ENCODE data around the gene KRTAP16-1.
"Not testable (repeated sequence)": the region's sequence is repeated elsewhere in the genome, so short reads cannot be mapped to it uniquely, and the experiment has no call there.

KRTAP16-1 gene

DNA sequence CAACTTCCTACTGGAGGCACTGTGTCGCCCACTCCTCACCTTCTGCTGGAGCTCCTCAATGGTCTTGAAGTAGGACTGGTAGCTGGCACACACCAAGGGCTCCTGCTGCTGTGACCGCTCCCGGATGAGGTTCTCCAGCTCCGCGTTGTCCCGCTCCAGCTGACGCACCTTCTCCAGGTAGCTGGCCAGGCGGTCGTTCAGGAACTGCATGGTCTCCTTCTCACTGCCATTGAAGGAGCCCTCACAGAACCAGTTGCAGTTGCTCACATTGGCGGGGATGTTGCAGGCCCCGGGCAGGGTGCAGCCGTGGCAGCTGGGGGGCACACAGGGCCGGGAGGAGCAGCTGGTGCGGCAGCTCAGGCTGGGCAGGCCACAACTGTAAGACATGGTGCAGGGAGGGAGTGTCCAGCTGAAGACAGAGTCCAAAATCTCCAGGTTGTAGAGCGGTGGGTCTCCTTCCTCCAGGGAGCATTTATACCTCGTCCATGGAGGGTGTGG lies 41.3 kb upstream of the KRTAP16-1 start, which contains the start of gene KRT33A:
TSS of gene KRT33A (minus strand) at position 448 of the 498 bp plus-strand sequence. CDS start at position 387, 61 bp downstream.
- not testable (repeated sequence) for H4K91ac ChIP-seq (ENCODE audit: low read length); H3K4me2 ChIP-seq (ENCODE audit: low read length, poor library complexity, severe bottlenecking); H3K14ac ChIP-seq (ENCODE audit: low read length in 2 of 2); H3K4me3 ChIP-seq (ENCODE audit: insufficient read depth in 1 of 2, low read depth in 1 of 2, low read length in 2 of 2); H3K23ac ChIP-seq (ENCODE audit: low read length in 2 of 2); H3K18ac ChIP-seq (ENCODE audit: low read depth in 1 of 2, low read length in 2 of 2); H3K36me3 ChIP-seq (ENCODE audit: control insufficient read depth in 1 of 2, insufficient read depth in 2 of 2, low read depth in 1 of 2, low read length in 2 of 2); H3K4me1 ChIP-seq (ENCODE audit: control insufficient read depth, insufficient read depth, low read depth, low read length); H2BK5ac ChIP-seq (ENCODE audit: low read depth, low read length, poor library complexity, severe bottlenecking); H3K9ac ChIP-seq (ENCODE audit: low read length); H2BK15ac ChIP-seq (ENCODE audit: low read depth, poor library complexity, severe bottlenecking); H2AK5ac ChIP-seq (ENCODE audit: low read length, severe bottlenecking); DNase-seq; H2BK120ac ChIP-seq (ENCODE audit: low read depth, low read length); H3K9me3 ChIP-seq (ENCODE audit: control insufficient read depth, low read length); H3K27ac ChIP-seq (ENCODE audit: low read length, poor library complexity, severe bottlenecking); H3K4ac ChIP-seq (ENCODE audit: low read depth in 1 of 2, low read length in 2 of 2); H2AFZ ChIP-seq (ENCODE audit: low read depth, low read length); H3K79me1 ChIP-seq (replicated peaks; ENCODE audit: low read length, poor library complexity, severe bottlenecking); H2BK12ac ChIP-seq (ENCODE audit: low read length in 2 of 2); H4K8ac ChIP-seq (ENCODE audit: low read length)
- H3K27me3 ChIP-seq (ENCODE audit: control insufficient read depth in 1 of 2, insufficient read depth in 1 of 2, low read length in 2 of 2) = peaks cover 0 to 44% of the 10 kb centered on the region in 2 experiments
- WGBS = 89% methylated on average over 16 of the region's 16 CpGs

DNA sequence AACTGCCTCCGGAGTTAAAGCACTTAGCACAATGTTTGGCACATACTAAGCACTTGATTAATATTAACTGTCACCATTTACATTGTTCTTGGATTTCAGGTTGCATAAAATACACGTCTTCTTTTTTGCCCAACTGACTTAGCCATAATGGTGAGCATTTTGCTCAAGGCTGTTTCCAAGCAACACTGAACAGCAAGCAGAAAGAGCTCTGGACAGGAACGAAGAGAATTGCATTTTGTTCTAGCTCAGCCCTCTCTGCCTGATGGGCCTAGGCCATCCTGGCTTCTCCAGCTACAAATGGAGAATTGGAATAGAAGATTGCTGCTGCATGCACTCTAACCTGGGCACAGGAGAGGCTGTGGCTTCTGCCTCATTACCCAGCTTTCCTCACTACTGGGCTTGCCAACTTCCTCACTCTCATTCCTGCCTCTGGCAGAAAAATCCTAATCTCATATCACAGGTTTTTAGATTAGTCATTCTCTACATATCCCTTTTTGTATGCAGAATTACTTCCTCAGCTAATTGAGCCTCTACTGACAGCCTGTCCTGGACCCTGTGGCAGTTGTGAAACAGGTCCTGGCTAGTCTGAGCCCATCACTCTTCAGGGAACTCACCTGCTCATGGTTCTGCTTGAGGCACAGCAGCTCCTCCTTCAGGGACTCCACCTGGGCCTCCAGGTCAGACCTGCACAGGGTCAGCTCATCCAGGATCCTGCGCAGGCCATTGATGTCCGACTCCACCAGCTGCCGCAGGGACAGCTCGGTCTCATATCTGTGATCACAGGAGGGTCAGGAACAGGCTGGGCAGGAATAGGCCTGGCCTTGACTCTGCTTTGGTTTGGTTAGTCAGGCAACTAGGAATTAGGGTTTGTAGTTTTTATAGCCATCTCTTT lies 39.0 kb upstream of the KRTAP16-1 start:
- H3K4me1 ChIP-seq (ENCODE audit: control insufficient read depth, insufficient read depth, low read depth, low read length) = no peaks in the 10 kb centered on the region
- no peak overlapping the region for H3K9ac ChIP-seq (ENCODE audit: low read length)
- no peak overlapping the region for H2BK120ac ChIP-seq (ENCODE audit: low read depth, low read length)
- no peak overlapping the region for H2AK5ac ChIP-seq (ENCODE audit: low read length, severe bottlenecking)
- H3K23ac ChIP-seq (ENCODE audit: low read length in 2 of 2) = no peak overlapping the region
- 91% methylated on average over 7 of the region's 7 CpGs for WGBS
- no peaks in the 10 kb centered on the region for H3K36me3 ChIP-seq (ENCODE audit: control insufficient read depth in 1 of 2, insufficient read depth in 2 of 2, low read depth in 1 of 2, low read length in 2 of 2)
- peaks cover 9% of the 10 kb centered on the region for H3K9me3 ChIP-seq (ENCODE audit: control insufficient read depth, low read length)
- no peaks in the 10 kb centered on the region for H3K79me1 ChIP-seq (replicated peaks; ENCODE audit: low read length, poor library complexity, severe bottlenecking)
- H4K8ac ChIP-seq (ENCODE audit: low read length) = no peak overlapping the region
- H4K91ac ChIP-seq (ENCODE audit: low read length) = no peak overlapping the region
- H3K4ac ChIP-seq (ENCODE audit: low read depth in 1 of 2, low read length in 2 of 2) = no peak overlapping the region
- no peak overlapping the region for H2AFZ ChIP-seq (ENCODE audit: low read depth, low read length)
- no peak overlapping the region for H3K4me3 ChIP-seq (ENCODE audit: insufficient read depth in 1 of 2, low read depth in 1 of 2, low read length in 2 of 2)
- no peak overlapping the region for H3K27ac ChIP-seq (ENCODE audit: low read length, poor library complexity, severe bottlenecking)
- H3K27me3 ChIP-seq (ENCODE audit: control insufficient read depth in 1 of 2, insufficient read depth in 1 of 2, low read length in 2 of 2) = peaks cover 0 to 41% of the 10 kb centered on the region in 2 experiments
- H3K4me2 ChIP-seq (ENCODE audit: low read length, poor library complexity, severe bottlenecking) = no peak overlapping the region
- H2BK15ac ChIP-seq (ENCODE audit: low read depth, poor library complexity, severe bottlenecking) = no peak overlapping the region
- H2BK5ac ChIP-seq (ENCODE audit: low read depth, low read length, poor library complexity, severe bottlenecking) = no peak overlapping the region
- DNase-seq = no peak
- no peak overlapping the region for H2BK12ac ChIP-seq (ENCODE audit: low read length in 2 of 2)
- no peak overlapping the region for H3K18ac ChIP-seq (ENCODE audit: low read depth in 1 of 2, low read length in 2 of 2)
- no peak overlapping the region for H3K14ac ChIP-seq (ENCODE audit: low read length in 2 of 2)

DNA sequence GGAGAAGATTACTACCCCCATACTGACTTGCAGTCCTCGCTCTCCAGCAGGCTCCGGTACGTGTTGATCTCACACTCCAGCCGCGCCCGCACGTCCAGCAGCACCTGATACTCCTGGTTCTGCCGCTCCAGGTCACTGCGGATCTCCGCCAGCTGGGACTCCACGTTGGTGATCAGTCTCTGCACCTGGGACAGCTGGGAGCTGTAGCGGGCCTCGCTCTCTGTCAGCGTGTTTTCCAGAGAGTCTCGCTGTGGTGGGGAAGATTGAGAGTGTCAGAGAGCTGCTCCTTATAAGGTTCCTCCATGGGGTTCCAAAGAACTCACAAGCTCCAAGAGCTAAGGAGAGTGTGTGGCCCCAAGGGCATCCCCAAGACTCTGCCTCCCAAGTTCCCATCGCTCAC lies 37.3 kb upstream of the KRTAP16-1 start:
- Histone ChIP-seq H3K27me3 (ENCODE audit: control insufficient read depth in 1 of 2, insufficient read depth in 1 of 2, low read length in 2 of 2) (peaks cover 0 to 26% of the 10 kb centered on the region in 2 experiments), H3K9me3 (ENCODE audit: control insufficient read depth, low read length) (peaks cover 26% of the 10 kb centered on the region)
- H3K4me1 ChIP-seq (ENCODE audit: control insufficient read depth, insufficient read depth, low read depth, low read length); H2AFZ ChIP-seq (ENCODE audit: low read depth, low read length); DNase-seq; H3K14ac ChIP-seq (ENCODE audit: low read length in 2 of 2); H3K27ac ChIP-seq (ENCODE audit: low read length, poor library complexity, severe bottlenecking); H3K4me2 ChIP-seq (ENCODE audit: low read length, poor library complexity, severe bottlenecking); H2BK15ac ChIP-seq (ENCODE audit: low read depth, poor library complexity, severe bottlenecking); H3K79me1 ChIP-seq (replicated peaks; ENCODE audit: low read length, poor library complexity, severe bottlenecking); H3K4ac ChIP-seq (ENCODE audit: low read depth in 1 of 2, low read length in 2 of 2); H3K9ac ChIP-seq (ENCODE audit: low read length); H2BK5ac ChIP-seq (ENCODE audit: low read depth, low read length, poor library complexity, severe bottlenecking); H2BK12ac ChIP-seq (ENCODE audit: low read length in 2 of 2); H3K23ac ChIP-seq (ENCODE audit: low read length in 2 of 2); H2AK5ac ChIP-seq (ENCODE audit: low read length, severe bottlenecking); H4K8ac ChIP-seq (ENCODE audit: low read length); H4K91ac ChIP-seq (ENCODE audit: low read length); H3K4me3 ChIP-seq (ENCODE audit: insufficient read depth in 1 of 2, low read depth in 1 of 2, low read length in 2 of 2); H3K18ac ChIP-seq (ENCODE audit: low read depth in 1 of 2, low read length in 2 of 2); H2BK120ac ChIP-seq (ENCODE audit: low read depth, low read length); H3K36me3 ChIP-seq (ENCODE audit: control insufficient read depth in 1 of 2, insufficient read depth in 2 of 2, low read depth in 1 of 2, low read length in 2 of 2): not testable (repeated sequence)
- WGBS = 93% methylated on average over 15 of the region's 16 CpGs

- no peaks in the 10 kb centered on the region for H3K4me1 ChIP-seq (ENCODE audit: control insufficient read depth, insufficient read depth, low read depth, low read length)
- no peak for DNase-seq
- WGBS = 86% methylated on average over 3 of the region's 3 CpGs
- no peak overlapping the region for H3K23ac ChIP-seq (ENCODE audit: low read length in 2 of 2)
- no peaks in the 10 kb centered on the region for H3K36me3 ChIP-seq (ENCODE audit: control insufficient read depth in 1 of 2, insufficient read depth in 2 of 2, low read depth in 1 of 2, low read length in 2 of 2)
- no peak overlapping the region for H2BK12ac ChIP-seq (ENCODE audit: low read length in 2 of 2)
- no peak overlapping the region for H4K8ac ChIP-seq (ENCODE audit: low read length)
- H3K27me3 ChIP-seq (ENCODE audit: control insufficient read depth in 1 of 2, insufficient read depth in 1 of 2, low read length in 2 of 2) = peaks cover 0 to 22% of the 10 kb centered on the region in 2 experiments
- H4K91ac ChIP-seq (ENCODE audit: low read length) = no peak overlapping the region
- H3K4ac ChIP-seq (ENCODE audit: low read depth in 1 of 2, low read length in 2 of 2) = no peak overlapping the region
- H2AK5ac ChIP-seq (ENCODE audit: low read length, severe bottlenecking) = no peak overlapping the region
- H2BK5ac ChIP-seq (ENCODE audit: low read depth, low read length, poor library complexity, severe bottlenecking) = no peak overlapping the region
- H2BK120ac ChIP-seq (ENCODE audit: low read depth, low read length) = no peak overlapping the region
- no peak overlapping the region for H3K9ac ChIP-seq (ENCODE audit: low read length)
- no peaks in the 10 kb centered on the region for H3K79me1 ChIP-seq (replicated peaks; ENCODE audit: low read length, poor library complexity, severe bottlenecking)
- H2BK15ac ChIP-seq (ENCODE audit: low read depth, poor library complexity, severe bottlenecking) = no peak overlapping the region
- H3K4me3 ChIP-seq (ENCODE audit: insufficient read depth in 1 of 2, low read depth in 1 of 2, low read length in 2 of 2) = no peak overlapping the region
- no peak overlapping the region for H3K14ac ChIP-seq (ENCODE audit: low read length in 2 of 2)
- no peak overlapping the region for H3K27ac ChIP-seq (ENCODE audit: low read length, poor library complexity, severe bottlenecking)
- no peak overlapping the region for H3K18ac ChIP-seq (ENCODE audit: low read depth in 1 of 2, low read length in 2 of 2)
- H3K9me3 ChIP-seq (ENCODE audit: control insufficient read depth, low read length) = peaks cover 26% of the 10 kb centered on the region
- H2AFZ ChIP-seq (ENCODE audit: low read depth, low read length) = no peak overlapping the region
- H3K4me2 ChIP-seq (ENCODE audit: low read length, poor library complexity, severe bottlenecking) = no peak overlapping the region
Observed at GRCh38 chr17:41345992-41346391, 36.9 kb upstream of the KRTAP16-1 start.

Data from mesenchymal stem cell (in vitro differentiated cells and primary cell).